DMS153 treated with DMSO at 0.1 percent for 48 hours (cell line): ENCODE results near the gene CSRNP3.
A peak's percentile ranks its signal among the peaks of the same experiment; 100 is the strongest.
"Not testable (repeated sequence)": the region's sequence is repeated elsewhere in the genome, so short reads cannot be mapped to it uniquely, and the experiment has no call there.

Experiments
- DNase-seq: peaks from one replicate; lab custom pipeline; 2025; ENCODE audit not compliant: unreplicated experiment; lab: John Stamatoyannopoulos, UW

The CSRNP3 gene

DNA sequence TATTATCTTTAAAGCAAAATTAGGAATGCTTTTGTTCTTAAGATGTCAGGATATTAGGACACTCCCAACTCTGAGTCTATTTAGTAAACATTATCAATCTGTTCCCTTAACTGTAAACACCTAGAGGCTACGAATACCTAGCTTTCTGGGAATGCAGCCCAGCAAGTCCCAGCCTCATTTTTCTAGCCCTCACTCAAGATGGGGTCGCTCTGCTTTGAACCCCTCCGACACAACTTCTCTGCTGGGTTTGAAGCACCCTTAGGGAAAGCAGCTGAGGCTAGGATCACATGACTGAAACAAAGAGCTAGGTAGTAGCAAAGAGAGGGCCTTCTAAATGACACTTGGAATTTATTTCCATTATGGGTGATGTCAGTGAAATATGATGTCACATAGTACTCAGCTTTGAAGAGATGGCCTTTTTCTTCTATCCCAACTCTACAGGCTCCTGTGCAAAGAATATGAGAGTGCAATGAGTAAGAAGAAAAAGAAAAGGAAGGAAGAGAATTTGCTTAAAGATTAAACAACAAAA lies 114.7 kb downstream of the CSRNP3 start:
- no peak for DNase-seq

DNA sequence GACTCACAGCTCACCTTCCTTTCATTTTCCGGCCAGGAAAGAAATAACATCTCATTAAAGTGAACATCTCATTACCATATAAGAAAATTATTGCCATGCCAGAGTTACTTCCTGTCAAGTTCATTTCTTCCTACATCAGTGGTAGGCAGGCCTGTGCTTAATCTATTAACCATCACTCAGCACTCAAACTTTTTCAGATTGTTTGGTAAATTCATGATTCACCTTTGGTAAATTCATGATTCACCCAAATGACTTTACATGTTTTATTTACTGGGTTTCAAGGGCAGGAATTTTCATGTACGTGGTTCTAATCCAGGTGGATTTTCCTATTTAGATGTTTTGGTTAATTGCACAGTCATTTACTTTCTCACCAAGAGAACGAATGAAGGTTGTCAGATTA lies 116.5 kb downstream of the CSRNP3 start:
- DNase-seq: no peak

DNA sequence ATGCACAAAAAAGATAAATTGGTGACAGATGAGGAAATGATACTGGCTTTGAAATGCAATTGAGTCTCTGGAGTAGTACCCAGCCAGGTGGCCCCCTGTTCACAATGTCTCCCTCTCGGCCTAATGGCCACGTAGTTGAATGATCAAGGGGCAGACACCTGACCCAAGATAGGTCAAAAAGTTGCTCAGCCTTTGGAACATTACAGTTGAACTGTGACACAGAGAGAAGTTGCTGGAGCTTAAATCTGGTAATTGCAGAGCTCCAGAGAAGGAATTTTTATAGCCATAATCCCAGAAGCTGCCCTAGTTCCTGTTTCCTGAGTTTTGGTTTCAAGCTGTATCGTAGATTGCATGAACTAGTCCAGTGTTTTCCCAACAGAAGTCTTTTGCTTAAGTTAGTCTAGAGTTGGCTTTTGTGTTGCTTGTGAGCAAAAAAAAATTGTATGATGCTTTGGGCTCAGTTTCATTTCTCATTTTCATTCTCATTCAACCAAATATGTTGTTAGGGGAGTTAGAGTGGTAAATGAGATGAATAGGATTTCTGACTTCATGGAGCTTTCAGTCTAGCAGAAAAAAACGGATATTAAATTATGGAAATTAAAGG lies 117.9 kb downstream of the CSRNP3 start:
- DNase-seq: no peak

DNA sequence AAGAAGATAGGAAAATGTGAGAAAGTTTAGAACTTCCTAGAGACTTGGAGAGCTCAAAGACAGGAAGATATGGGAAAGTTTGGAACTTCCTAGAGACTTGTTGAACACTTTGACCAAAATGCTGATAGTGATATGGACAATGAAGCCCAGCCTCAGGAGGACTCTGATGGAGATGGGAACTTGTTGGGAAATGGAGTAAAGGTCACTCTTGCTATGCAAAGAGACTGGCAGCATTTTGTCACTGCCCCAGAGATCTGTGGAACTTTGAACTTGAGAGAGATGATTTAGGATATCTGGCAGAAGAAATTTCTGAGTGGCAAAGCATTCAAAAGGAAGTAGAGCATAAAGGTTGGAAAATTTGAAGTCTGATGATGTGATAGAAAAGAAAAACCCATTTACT lies 121.5 kb downstream of the CSRNP3 start:
- not testable (repeated sequence) for DNase-seq

DNA sequence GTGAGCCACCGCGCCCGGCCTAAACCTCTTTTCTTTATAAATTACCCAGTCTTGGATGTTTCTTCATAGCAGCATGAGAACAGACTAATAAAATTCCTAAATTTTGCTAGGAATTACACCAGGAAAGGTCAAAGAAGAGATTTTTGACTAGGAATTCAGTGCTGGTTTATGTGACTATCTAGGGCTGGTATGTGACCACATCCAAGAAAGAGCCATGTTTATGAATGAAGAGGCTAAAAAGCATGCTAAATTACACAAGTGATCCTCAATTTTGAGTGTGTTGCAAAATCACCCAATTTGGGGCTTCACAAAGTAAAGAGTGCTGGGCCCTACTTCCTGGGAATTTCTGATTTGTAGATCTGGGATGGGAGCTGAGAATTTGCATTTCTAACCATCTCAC lies 123.6 kb downstream of the CSRNP3 start:
- DNase-seq: no peak

DNA sequence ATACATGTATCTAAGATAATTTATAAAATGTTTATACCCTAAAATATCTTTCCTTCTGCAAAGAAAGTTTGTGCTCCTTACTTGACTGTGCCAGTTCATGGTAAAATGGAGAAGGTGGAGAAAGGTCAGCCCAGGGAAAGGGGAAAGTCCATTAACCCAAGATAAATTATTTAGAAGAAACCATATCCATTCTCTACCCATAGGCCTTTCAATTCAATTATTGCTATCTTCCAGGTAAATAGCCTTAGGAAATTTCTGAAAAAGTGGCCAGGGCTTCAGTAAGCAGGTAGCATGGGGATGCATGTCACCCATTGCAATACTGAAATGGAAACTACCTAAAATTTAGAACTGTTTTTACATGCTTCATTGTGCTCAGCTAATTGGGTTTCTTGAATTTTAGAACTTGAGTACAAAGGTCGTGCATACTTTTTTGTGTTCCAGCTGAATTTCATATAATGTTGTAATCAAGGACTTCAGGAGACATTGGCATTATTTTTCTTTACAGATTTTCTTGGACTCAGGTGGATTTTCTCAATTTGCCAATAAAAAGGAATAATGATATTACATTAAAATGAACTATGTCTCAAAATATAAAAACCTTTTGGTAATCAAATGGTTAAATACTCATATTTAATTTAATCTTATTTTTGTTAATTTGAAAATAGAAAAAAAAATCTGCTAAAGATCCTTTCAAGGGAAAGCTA lies 124.9 kb downstream of the CSRNP3 start:
- DNase-seq: no peak

DNA sequence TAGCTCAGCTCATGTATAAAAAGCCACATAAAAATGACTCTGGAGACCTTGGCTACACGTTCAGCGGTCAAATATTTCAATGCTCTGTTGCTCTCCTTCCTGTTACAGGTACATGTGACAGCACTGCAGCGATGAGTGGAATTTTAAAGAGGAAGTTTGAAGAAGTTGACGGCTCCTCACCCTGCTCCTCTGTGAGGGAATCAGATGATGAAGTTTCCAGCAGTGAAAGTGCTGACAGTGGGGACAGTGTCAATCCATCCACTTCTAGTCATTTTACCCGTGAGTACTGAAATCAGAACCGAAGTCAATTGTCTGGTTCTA lies 125.4 kb downstream of the CSRNP3 start:
- no peak for DNase-seq

DNA sequence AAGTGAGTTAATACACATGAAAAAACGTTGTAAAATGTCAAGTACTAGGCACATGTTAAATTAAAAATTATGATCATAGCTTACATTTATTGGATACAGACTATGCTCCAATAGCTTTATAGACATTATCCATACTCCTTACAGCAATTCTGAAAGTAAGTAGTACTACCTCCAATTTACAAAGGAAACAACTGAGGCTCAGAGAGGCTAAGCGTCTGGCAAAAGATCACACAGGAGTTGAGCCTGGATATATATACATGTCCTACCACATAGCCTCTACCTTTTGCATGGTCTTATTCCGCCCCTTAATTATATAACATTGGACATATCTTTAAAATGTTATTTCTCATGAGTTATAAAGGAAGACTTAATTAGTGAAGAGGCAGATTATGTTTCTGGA lies 127.3 kb downstream of the CSRNP3 start:
- DNase-seq: no peak

DNA sequence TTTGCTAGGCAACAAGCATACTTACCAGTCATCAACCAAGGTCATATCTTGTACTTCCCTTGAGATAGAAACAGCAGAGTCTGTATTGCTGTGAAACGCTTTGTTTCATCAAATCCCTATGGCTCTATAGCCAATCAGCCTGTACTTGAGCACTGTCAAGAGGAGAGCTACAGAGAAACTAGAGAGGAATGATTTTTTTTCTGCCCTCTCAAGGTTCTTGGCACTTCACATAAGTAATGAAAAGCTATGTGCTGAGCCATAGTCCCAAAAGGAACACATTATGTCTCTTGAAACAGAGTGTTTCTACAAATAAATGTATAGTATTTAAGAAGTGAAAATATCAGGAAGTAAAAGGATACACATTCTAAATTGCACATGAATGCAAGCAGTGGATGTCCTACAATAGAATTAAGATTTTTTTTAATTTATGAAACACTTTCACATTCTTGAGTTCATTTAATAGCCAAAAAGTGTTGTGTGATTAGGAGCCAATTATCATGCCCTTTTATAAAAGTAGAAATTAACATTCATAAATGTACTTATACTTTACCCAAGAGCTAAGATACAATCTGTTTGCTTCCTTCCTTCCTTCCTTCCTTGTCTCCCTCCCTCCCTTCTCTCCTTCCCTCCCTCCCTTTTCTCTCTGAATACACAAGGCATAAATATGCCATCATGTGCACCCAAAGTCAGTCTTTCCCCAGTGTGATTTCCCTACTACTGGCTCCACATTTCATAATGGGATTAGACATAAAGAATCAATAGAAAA lies 131.8 kb downstream of the CSRNP3 start:
- DNase-seq: no peak

DNA sequence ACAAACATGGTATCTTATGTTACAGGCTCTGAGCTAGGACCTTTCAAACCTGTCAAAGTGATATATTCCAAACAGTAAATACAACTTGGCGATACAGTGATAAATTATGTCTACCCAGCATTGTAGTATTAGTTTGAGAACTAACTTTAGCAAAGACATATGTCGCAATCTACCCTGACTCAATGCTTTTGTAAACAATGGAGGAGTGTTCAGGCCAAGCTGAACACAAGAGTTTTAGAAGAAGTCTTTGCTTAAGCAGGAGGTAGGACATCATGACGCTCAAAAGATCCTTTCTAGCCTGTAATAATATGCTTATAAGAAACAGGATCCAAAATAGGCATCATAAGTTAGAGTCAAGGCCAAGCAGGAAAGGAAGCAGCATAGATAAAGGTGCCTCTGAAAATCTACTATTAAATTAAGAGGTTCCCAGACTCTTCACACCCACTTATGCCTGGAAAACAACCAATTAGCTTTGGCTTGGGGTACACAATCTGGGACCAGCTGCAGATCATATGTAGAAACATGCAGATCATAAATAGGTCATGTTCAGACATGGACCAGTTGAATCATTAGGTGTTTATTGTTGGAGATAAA lies 132.5 kb downstream of the CSRNP3 start:
- DNase-seq: no peak

DNA sequence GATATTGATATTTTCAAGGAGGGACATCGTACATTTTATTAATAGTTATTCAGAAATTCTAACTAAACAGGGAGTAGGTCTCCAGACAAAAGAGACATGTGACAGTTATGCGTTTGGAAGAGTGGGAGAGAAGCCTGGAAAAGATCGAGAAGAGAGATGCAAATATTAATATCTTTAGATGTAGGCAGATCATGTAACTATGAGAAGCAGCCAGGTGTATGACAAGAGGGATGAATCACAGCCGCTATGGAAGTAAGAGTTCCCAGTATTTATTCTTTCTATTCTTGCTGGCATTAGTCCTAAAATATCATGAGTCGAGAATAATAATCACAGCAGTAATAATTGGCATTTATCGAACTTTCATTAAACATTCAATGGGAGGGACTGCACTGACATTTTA lies 140.2 kb downstream of the CSRNP3 start:
- no peak for DNase-seq

DNA sequence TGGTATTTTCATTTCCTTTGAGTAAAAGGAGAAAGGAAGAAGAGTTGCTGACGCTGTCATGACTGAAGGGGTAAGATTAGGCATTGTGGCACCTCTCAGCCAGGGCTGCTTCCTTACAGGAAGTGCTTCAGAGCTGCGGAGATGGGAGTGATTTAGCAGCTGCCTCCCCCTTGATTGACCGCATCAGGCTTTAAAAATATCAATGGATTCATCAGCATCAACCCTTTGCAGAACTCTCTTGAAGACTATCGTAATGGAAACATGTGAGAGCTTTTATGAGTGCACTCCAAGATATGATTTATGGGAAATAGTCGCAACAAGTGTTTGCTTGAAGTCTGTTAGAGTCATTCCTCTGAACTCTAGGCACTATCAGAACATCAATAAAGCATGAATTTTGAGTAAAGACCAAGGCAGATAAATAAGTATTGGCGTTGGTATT lies 141.1 kb downstream of the CSRNP3 start:
- peak; percentile 44 for DNase-seq

DNA sequence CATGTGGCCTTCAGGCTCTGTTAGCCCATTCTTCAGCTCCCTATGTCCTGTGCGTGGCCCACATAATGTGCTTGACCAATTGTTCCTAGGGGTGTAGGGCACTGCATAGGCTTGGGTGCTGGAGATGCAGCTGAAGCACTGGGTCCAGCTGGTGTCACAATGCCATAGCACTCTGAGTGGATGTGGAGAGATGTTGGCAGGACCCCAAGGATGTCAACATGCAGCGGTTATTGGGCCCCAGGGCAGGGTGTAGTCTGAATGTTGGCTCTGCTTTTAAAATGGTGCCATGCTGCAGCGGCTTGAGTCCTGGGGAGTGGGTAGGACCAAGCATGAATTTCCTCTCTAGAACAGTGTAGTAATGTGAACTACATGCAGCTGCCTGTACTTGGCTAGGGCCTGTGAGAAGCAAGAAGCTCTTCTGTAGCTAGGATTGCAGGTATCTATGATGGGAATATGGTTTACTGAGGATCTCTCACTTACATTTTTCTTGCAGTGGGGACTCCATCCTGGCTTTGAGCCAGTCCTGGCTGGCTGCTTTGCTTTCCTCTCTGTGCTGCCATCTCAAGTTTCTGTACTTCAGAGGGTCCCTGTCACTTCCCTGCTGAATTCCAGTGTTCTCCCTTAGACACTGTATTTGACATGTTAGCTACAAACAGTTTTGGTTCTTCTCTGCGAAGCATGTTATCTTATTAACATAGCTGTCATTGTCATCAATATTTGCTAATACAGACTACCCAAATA lies 148.4 kb downstream of the CSRNP3 start:
- DNase-seq: no peak

DNA sequence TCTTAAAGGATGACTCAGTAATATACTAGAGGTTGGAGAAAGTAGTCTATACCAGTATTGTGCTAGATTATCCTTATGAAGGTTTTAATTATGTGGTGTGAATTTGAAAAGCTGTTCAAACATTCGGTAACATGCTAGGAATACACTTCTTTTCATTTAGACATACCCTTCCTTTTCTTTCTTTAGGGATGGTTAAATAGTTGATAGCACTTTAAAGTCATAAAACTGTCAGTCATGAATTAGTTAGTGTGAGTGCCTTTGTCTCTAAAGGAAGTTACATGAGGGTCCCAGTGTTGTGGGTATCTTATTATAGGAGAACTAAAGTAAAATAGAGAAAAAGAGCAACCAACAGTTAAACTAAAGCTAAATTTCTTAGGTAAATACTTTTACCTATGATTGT lies 149.3 kb downstream of the CSRNP3 start:
- no peak for DNase-seq

DNA sequence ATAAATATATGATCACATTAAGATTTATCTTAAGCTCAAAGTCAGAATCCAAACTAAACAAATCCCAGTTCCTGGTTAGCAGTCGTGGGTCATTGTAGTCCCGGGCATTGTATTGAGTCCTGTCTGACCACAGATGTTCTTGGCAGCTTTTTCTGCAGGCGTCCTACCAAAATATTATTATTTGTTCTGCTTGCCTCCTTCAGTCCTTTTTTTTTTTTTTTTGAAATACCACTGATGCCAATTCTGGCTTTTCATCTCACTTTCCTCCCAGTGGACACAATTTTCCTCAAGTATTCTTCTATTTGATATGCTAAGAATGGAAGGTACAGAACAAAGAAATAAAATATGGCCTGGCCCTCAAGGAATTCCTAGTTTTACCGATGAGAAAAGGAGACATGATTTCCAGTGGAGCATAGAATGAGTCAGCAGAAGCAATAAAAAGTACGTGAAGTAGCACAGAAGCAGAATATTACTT lies 151.6 kb downstream of the CSRNP3 start:
- peak; percentile 21 for DNase-seq

DNA sequence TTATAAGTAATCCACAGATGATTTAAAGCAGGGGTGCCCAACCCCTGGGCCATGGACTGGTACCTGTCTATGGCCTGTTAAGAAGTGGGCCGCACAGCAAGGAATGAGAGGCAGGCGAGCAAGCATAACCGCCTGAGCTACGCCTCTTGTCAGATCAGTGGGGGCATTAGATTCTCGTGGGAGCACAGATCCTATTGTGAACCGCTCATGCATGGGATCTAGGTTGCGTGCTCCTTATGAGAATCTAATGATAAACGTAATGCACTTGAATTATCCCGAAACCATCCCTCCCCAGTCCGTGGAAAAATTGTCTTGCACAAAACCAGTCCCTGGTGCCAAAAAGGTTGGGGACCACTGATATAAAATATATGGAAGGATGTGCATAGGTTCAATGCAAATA lies 153.7 kb downstream of the CSRNP3 start:
- DNase-seq: no peak

DNA sequence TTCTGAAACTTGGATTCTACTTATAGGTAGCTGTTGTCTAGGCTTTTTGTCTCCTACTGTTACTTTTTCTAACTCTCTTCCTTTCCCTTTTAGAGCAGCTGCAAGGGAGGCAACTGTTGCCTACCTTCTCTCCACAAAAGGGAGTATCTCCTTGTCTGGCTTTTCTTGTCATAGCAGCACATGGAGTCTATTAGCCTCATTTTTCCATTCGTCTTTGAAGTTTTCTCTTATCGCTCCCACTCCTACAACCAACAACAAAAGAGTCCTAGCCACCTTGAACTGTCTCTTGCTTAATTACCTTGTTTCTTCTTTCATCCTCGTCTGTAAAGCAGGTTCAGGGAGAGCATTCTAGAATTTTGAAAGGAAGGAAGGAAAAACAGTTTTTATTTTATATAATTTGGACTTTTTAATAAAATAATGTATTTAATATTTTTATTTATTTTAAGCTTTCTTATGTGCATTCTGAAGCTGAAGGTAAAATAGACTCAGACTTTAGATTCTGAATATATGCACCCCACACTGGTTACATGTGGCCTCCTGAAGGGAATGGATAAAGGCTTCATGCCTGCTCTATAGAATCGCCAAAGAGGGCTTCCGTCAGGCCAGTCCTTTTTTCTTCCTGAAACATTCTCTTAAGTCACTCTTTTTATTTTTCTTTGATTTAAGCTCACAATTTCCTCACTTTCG lies 154.4 kb downstream of the CSRNP3 start:
- DNase-seq: no peak

DNA sequence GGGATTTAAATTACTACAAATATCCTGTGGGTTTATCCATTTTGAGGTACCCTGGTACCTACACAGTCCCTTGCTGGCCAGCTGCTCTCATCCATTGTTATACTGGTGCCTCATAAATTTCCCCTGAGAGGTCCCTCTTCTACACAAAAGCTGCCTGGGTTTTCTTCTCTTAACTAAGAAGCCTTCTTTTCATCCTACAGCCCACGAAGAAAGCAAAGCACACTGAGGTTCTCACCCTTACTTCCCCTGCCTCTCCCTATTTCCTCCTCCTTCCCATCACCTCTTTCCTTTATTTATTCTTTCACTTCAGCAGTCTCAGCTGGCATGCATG lies 154.9 kb downstream of the CSRNP3 start:
- DNase-seq: peak; percentile 47

DNA sequence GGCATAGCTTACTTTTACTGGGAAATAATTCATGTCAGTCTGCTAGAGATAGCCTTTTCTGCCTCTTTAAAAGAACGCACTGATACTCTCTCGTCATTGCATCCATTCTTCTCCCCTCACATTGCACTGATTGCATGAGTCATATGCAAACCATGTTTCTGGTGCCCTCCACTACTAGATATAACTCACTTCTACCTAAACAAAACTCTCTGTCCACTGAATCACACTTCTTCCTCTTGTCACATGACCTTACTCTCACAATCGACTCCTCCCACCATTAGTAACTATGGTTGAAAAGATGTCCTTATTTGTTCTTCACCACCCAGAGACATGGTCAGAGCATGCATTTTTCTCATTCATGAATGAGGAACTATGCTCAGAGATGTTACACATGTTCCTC lies 158.0 kb downstream of the CSRNP3 start:
- no peak for DNase-seq

DNA sequence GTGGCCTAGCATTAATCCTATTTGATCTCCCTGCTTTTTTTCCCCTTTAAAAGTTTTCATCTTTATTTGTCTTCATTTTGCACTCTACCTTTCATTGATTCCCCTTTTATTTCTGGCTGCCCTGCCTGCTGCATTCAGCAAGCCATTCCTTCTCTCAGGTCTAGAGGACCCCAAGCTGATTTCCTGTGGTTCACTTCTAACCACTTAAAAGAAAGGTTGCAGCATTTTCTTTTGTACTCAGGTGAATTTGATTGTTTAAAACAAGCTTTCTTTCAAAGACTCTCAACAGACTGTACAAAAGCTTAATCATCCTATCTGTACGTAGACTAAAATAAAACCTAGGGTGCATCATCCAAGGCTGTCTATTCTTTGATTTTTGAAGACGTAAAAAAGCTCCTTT lies 160.3 kb downstream of the CSRNP3 start:
- no peak for DNase-seq

DNA sequence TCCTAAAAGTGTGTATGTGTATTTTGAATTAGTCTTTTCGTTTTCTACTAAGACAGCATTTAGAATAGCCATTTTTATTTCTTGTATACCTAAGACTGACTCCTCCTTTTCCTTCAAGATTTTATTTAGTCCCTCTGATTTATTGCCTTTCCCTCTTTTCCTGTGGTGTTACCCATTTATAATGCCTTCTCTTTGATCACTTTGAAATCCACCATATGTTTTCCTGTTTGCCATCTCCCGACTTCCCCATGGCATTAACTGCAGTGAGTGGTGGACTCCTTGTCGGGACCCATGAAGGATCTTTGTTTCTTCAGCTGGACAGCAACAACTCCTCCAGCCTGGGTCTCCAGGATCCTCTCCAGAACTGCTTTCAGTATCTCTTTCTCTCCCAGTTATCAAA lies 160.7 kb downstream of the CSRNP3 start:
- DNase-seq: no peak
